ENCODE results near the gene FCHO2.

Gene FCHO2

GRCh38 chr5:73139485-73139884 lies 183.6 kb downstream of the FCHO2 start:
- DNase-seq: no peak

Measured in NCI-H524 treated with DMSO at 0.1 percent for 48 hours (cell line).